D721Med (cell line): Measurements from ENCODE around the gene KRTAP10-6.

Experiments
- DNase-seq: peaks from one replicate; pipeline ENCODE4 v3.0.0; 2011; ENCODE audit warnings: low spot score; ENCODE audit not compliant: insufficient read length
- FAIRE-seq: peaks from 2 replicates; lab custom pipeline; 2011; peaks lifted over from hg19 to GRCh38; lab: Jason Lieb, UNC
- TF ChIP-seq, protein P1 (sequence below): IDR thresholded peaks from 2 replicates; pipeline ENCODE4 v1.5.1; 2012; ENCODE audit warnings: mild to moderate bottlenecking, control low read depth; ENCODE audit not compliant: insufficient read depth; ENCODE audit errors: missing control alignments

Gene KRTAP10-6

GRCh38 chr21:44590311-44590721 lies 2.0 kb downstream of the KRTAP10-6 start:
- FAIRE-seq, result no peak
- TF ChIP-seq, protein P1, sequence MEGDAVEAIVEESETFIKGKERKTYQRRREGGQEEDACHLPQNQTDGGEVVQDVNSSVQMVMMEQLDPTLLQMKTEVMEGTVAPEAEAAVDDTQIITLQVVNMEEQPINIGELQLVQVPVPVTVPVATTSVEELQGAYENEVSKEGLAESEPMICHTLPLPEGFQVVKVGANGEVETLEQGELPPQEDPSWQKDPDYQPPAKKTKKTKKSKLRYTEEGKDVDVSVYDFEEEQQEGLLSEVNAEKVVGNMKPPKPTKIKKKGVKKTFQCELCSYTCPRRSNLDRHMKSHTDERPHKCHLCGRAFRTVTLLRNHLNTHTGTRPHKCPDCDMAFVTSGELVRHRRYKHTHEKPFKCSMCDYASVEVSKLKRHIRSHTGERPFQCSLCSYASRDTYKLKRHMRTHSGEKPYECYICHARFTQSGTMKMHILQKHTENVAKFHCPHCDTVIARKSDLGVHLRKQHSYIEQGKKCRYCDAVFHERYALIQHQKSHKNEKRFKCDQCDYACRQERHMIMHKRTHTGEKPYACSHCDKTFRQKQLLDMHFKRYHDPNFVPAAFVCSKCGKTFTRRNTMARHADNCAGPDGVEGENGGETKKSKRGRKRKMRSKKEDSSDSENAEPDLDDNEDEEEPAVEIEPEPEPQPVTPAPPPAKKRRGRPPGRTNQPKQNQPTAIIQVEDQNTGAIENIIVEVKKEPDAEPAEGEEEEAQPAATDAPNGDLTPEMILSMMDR, result no peak
- DNase-seq, result no peak

DNA sequence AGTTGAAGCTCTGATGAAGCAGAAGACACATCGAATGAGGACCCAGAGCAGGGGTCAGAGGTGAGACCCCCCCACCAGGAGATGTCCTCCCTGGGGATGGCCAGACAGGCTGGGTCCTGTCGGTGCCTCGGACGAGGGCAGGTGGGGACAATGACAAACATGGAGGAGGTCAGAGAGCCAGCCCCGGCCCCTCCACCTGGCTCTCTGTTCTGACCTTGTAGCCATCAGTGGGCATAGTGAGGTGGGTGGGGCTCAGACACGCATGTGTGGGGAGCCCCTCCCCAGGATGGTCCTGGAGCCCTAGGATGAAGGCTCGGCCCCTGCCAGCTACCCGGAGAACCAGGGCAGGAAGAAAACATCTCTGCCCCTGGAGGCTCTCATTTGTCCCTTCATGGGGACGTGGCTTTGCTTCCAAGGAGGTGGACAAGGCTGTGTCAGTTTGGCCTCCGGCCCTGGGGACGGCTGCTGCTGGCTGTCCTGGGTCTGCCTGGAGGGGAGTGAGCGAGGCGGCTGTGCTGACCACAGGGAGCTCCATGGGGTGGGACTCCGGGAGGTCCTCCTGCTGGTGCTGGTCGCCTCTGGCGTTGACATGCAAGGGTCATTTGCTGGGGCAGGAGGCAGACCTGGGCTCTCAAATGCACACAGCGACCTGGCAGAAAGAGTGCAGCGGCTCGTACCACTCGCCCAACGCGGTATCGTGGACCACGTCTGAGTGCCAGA lies 2.6 kb downstream of the KRTAP10-6 start:
- FAIRE-seq, result no peak
- DNase-seq, result no peak
- TF ChIP-seq, protein P1, result no peak

- TF ChIP-seq, protein P1, result no peak
- FAIRE-seq, result no peak
- no peak for DNase-seq
Observed at GRCh38 chr21:44589094-44589493, 3.2 kb downstream of the KRTAP10-6 start.

- DNase-seq (no peak), FAIRE-seq (no peak)
- TF ChIP-seq, protein P1, result no peak
Observed at GRCh38 chr21:44585892-44586291, 6.4 kb downstream of the KRTAP10-6 start.

DNA sequence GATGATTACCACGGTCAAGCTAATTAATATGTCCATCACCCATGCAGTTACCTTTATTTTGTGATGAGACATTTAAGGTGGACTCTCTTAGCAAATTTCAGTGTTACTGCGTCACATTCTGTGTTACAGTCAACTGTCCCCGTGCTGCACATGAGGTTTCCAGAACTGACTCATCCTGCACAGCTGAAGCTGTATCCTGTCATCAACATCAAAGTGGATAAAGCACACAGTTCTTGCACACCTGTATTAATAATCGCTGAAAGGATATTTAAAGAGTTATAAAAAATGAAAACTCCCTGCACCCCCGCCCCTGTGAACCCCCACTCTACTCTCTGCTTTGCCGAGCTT lies 8.5 kb downstream of the KRTAP10-6 start:
- FAIRE-seq, result no peak
- DNase-seq, result no peak
- TF ChIP-seq, protein P1, result no peak

DNA sequence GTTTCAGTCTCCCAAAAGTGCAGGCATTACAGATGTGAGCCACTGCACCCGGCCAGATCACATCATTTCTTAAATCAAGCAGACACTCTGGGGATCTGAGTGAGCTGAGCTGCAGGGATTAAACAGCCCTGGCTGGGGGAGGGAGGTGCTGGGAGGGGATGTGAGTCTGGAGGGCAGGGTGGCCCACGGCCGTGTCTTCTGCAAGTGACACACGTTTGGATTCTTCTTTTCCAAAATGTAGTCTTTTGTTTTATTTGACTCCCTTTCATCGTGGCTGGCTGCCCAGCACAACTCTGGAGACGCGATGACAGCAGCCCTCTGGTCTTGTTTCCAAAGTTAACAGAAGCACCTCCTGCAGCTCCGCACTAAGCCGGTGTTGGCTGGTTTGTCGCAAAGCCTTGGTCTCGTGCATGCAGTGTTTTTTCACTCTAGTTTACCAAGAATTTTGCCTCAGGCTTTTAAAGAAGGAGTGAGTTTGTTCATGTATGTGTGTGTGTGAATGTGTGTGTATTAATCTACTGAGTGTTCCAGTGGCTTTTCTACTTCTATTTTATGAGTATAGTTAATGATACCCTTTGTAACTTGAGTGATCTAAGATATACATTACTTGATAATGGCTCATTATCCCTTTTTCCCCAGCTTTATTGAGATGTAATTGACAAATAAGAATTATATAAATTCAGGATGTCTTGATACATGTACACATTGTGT lies 9.1 kb downstream of the KRTAP10-6 start:
- TF ChIP-seq, protein P1, result no peak
- FAIRE-seq (no peak), DNase-seq (no peak)

- TF ChIP-seq, protein P1, result no peak
- FAIRE-seq, result no peak
- no peak for DNase-seq
Observed at GRCh38 chr21:44582055-44582454, 10.2 kb downstream of the KRTAP10-6 start.
